HepG2 (cell line): Measurements from ENCODE around the gene ZNF512B. TPM values are rescaled to one million over a fixed set of nuclear protein-coding genes. Genes with fewer than 3 reads are reported as not detected.
A peak's percentile ranks its signal among the peaks of the same experiment; 100 is the strongest.

ENCODE experiments used
- ATM ChIP-seq: fragments of 450-650 bp; IDR thresholded peaks from 2 replicates; pipeline ENCODE4 v1.7.1; 2017; ENCODE audit warnings: mild to moderate bottlenecking, borderline replicate concordance
- FOXA1 ChIP-seq, 2 experiments: fragments of 450-650 bp in 1 of 2; sonication (generic) in 1 of 2; formaldehyde crosslinking in 1 of 2; IDR thresholded peaks; 2 replicates each; pipeline versions ENCODE4 v1.4.0 to v1.6.1; 2016 to 2020; ENCODE audit warnings: missing genetic modification reagents in 1 of 2
- FOXK2 ChIP-seq: fragments of 450-650 bp; IDR thresholded peaks from 2 replicates; pipeline ENCODE4 v1.6.1; 2016
- FOXP1 ChIP-seq, 2 experiments: fragments of 450-650 bp in 1 of 2; IDR thresholded peaks; 2 replicates each; pipeline ENCODE4 v1.6.1; 2017 to 2018; ENCODE audit warnings: antibody characterized with exemption in 1 of 2
- HMGXB4 ChIP-seq, 2 experiments: sonication (generic) in 1 of 2; formaldehyde crosslinking in 1 of 2; IDR thresholded peaks; 2 replicates each; pipeline versions ENCODE4 v1.4.0 to v1.6.1; 2018 to 2020; ENCODE audit warnings: missing genetic modification reagents in 2 of 2, borderline replicate concordance in 1 of 2, low read depth in 1 of 2, mild to moderate bottlenecking in 1 of 2, missing biosample characterization in 1 of 2
- LBX2 ChIP-seq: sonication (generic); formaldehyde crosslinking; IDR thresholded peaks from 2 replicates; pipeline ENCODE4 v1.5.0; 2020; ENCODE audit warnings: missing genetic modification reagents, mild to moderate bottlenecking, borderline replicate concordance
- MZF1 ChIP-seq: sonication (generic); formaldehyde crosslinking; IDR thresholded peaks from 2 replicates; pipeline ENCODE4 v1.8.1; 2023; ENCODE audit warnings: mild to moderate bottlenecking, missing genetic modification reagents, borderline replicate concordance
- PCBP1 ChIP-seq: fragments of 200-400 bp; formaldehyde crosslinking; IDR thresholded peaks from 2 replicates; pipeline ENCODE4 v1.6.1; 2017; ENCODE audit warnings: mild to moderate bottlenecking, low read depth, low read length, borderline replicate concordance
- PCBP2 ChIP-seq: fragments of 200-400 bp; formaldehyde crosslinking; optimal IDR thresholded peaks from 2 replicates; pipeline ENCODE3; 2018; ENCODE audit warnings: low read length, low read depth; ENCODE audit not compliant: poor library complexity, severe bottlenecking
- ZMYM3 ChIP-seq: sonication (generic); formaldehyde crosslinking; IDR thresholded peaks from 2 replicates; pipeline ENCODE4 v1.5.1; 2020; ENCODE audit warnings: mild to moderate bottlenecking, missing genetic modification reagents
- ZNF512 ChIP-seq: sonication (generic); formaldehyde crosslinking; IDR thresholded peaks from 2 replicates; pipeline ENCODE4 v1.4.0; 2020; ENCODE audit warnings: mild to moderate bottlenecking, missing genetic modification reagents
- ZSCAN29 ChIP-seq: sonication (generic); formaldehyde crosslinking; conservative IDR thresholded peaks from 2 replicates; pipeline ENCODE4 v1.4.0; 2020; ENCODE audit warnings: mild to moderate bottlenecking, missing genetic modification reagents
- polyA plus RNA-seq, 8 experiments: library from polyadenylated mRNA; depleted of rRNA in 3 of 8; stranded (reverse) in 7 of 8; unstranded in 1 of 8; fragments of >200 nt; fragmentation: Illumina TruSeq in 4 of 8; extraction: Trizol in 4 of 8; gene quantifications; 2 replicates each; pipeline versions ENCODE4 v1.2.1 to v1.2.3, GENCODE V29; 2011 to 2016; ENCODE audit warnings: low read depth in 4 of 8, missing spikeins in 1 of 8, mixed read lengths in 1 of 8; ENCODE audit not compliant: insufficient read depth in 1 of 8
- total RNA-seq, 5 experiments: library from RNA; depleted of rRNA; stranded (reverse); fragments of >200 nt; fragmentation: Illumina TruSeq; extraction: Trizol; gene quantifications; 2 replicates each; pipeline ENCODE4 v1.2.3, GENCODE V29; 2016; ENCODE audit warnings: low read depth in 1 of 5

ZNF512B gene
- total and polyA plus RNA-seq, 2 of the 13 experiments (the other 11 are each of a cell fraction or from before 2014, with no cell fraction given): 11.5 to 30.6 TPM

GRCh38 chr20:63970714-63971431, 1.1 kb upstream of the ZNF512B start (continued):
- TF ChIP-seq MZF1: no peak
- no peak for TF ChIP-seq FOXK2
- TF ChIP-seq FOXP1 (IDR thresholded peaks at IDR 0.05): 0 out of 2 replicates have a peak, but pooled peaks have one; percentile 50
- no peak for TF ChIP-seq FOXP1 (CRISPR knock-in tag; IDR thresholded peaks at IDR 0.05)
- peak; percentile 97 for TF ChIP-seq ZNF512
- TF ChIP-seq HMGXB4 (CRISPR knock-in tag; IDR thresholded peaks at IDR 0.05; ENCODE audit: borderline replicate concordance in 1 of 2, low read depth in 1 of 2): 0 out of 4 replicates have a peak, but pooled peaks of 1 of the 2 experiments have one; percentile 14
- TF ChIP-seq ZMYM3: 0 out of 2 replicates have a peak, but pooled peaks have one; percentile 20
- peak; percentile 62 for TF ChIP-seq FOXA1 (IDR thresholded peaks at IDR 0.05)
- TF ChIP-seq FOXA1 (CRISPR knock-in tag; IDR thresholded peaks at IDR 0.05): no peak
- TF ChIP-seq PCBP1: 0 out of 2 replicates have a peak, but pooled peaks have one; percentile 94
- peak; percentile 99 for TF ChIP-seq PCBP2
- TF ChIP-seq ATM: 0 out of 2 replicates have a peak, but pooled peaks have one; percentile 39
- 0 out of 2 replicates have a peak, but pooled peaks have one; percentile 20 for TF ChIP-seq ZSCAN29 (CRISPR knock-in tag)
- TF ChIP-seq LBX2 (CRISPR knock-in tag): no peak
